RKO (cell line): ENCODE data around the gene ACSL1.
"Not testable (repeated sequence)": the region's sequence is repeated elsewhere in the genome, so short reads cannot be mapped to it uniquely, and the experiment has no call there.

Experiments used
- DNase-seq: peaks from one replicate; pipeline ENCODE4 v3.0.0-alpha.2; 2016; ENCODE audit warnings: low spot score

The ACSL1 gene

DNA sequence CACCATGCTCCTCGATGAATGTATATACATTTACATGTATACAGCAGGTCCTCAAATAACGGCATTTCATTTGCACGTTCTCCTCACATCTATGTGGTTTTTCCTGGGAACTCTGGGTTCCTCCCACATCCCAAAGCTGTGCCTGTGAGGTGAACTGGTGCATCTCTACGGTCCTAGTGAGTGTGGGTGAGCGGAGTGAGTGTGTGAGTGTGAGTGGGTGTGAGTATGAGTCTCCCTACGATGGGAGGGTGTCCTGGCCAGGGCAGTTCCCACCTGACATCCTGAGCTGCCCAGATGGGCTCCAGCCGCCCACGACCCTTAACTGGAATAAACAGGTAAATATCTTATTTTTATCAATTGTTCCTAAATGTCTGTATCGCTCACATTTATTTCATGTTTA, 40.0 kb downstream of the ACSL1 start:
- DNase-seq, result no peak

DNA sequence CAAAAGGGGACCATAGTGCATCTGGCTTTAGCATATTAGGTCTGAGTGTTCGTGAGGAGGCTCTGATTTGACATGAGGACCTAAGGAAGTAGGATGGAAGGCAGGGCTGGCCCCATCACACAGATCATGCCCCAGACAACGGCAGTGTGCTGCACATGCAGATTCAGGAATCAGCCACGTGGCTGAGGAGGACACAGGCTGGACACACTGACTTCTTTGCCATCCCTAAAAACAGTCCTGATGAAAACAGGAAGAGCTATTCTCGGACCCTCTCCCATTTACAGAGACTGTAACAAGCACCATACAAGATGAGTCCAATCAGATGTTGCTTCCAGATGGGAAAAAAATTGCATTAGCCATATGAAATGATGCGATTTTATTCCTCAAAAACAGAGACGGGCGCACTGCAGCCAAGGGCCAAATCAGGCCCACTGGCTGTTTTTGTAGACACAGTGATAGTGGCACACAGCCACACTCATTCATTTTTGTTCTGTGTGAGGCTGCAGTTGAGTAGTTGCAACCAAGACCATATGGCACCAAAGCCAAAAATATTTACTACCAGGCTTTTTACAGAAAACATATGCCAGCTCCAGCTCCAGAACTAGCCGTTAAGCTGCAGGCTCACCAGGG, 41.0 kb downstream of the ACSL1 start:
- no peak for DNase-seq

DNA sequence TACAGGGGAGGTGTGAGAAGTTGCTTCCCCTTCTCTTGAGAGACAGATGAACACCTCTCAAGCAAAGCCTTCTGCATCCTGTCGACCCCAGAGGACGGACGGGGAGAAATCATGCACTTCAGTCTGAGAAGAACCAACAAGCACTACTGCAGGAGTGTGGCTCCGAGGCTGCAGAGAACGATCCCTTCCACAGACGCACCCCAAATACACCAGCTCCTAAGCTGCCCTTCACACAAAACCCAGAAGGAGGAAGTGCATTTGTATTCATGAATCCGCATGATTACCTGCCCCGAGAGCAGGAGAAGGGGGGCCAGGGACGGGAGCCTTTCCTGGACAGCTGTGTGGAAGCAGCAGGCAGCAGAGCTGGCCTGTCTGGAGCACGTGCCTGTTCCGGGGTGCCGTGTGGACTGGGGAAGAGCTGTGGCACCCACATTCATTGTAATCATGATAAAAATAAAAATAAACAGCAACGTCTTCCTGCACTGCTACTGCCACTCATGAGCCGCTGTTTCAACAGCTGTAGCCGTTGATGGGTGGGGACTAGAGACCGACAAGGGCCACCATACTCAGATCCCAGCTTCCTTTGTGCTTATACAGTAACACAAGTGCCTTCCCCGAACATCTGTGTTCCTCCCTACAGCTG, 42.9 kb downstream of the ACSL1 start:
- DNase-seq, result no peak

DNA sequence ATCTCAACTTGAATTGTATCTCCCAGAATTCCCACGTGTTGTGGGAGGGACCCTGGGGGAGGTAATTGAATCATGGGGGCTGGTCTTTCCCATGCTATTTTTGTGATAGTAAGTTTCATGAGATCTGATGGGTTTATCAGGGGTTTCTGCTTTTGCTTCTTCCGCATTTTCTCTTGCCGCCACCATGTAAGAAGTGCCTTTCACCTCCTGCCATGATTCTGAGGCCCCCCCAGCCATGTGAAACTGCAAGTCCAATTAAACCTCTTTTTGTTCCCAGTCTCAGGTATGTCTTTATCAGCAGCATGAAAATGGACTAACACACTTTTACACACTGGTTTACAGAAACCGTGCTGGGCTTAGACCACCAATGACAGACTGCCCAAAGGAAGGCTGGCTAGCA, 46.6 kb downstream of the ACSL1 start:
- DNase-seq, result not testable (repeated sequence)

DNA sequence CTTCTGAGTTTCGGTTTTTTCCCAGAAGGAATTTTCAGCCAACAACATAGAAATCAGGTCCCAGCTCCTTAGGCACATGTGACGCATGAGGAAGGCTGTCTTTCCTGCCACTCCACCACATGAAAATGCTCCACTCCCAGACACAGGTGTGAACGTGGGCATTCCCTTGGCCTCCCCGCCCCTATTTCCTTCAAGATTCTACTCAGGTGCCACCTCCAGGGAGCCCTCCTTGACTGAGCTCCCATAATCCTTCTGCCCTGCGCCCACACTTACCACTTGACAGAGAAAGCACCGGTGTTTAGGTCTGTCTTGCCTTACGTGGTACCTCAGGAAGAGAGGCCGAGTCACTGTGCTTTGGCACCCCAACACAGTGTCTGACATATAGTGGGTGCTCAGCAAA, 47.4 kb downstream of the ACSL1 start:
- DNase-seq, result no peak

DNA sequence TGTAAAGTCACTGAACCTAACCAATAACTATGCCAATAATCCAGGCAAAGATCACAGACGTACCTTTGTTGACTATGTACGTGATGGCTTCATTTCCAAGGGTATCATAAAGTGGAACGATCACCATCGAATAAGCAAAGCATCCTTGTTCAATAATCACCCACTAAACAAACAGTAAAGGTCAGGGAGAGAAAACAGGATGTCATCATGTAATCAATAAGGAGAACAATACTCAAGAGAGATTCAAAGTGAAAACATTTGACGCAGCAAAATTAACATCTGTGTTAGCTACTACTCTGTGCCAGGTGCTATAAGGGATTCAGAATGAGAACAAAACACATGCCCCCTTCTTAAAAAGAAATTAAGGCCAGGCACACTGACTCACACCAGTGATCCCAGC, 48.9 kb downstream of the ACSL1 start:
- DNase-seq, result no peak

DNA sequence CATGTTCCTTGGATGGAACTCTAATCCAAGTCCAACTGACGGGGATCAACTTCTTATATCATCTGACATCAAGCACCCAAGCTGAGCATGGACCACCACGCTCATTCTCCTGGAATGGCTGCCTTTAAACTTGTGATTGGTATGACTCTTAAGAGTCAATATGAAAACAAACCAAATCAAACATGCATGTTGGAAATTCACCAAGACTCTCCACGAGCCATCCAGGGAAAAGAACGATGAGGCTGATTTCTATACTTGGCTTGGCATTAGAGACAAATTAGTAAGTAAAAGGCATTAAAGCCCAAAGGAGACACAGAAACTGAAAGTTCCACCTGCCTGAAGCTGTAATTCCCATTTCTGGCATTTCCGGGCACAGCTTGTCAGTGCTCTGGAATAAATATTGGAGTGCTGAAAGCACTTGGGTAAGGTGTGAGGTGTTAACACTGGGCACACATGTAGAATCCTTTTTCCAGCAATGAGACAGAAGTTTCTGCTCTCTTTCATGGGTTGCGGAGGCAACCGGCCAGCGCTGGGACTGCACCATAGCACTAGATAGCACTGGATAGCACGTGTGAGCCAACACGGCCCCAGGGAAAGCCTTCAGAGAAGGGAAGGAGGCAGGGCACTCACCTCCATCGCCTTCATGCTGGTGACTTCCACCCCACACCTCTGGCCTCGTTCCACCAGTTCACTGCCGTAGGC, 49.8 kb downstream of the ACSL1 start:
- no peak for DNase-seq

DNA sequence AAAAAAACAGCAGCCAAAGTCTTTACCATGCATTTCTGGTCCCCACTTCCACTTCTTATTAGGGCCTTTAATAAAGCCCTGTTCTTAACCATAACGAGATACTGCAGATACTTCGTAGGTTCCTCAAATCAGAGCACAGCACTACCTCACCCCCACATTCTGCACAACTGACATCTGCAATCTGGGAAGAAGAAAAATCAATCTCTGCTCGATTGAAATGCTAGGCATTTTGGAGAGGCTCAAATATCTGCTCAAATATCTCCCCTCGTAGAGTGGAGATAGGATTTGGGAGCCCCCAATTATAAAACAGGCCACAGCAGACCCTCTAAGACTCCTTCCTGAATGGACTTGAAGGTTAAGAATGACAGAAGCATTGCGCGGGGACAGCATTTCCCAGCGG, 51.6 kb downstream of the ACSL1 start:
- no peak for DNase-seq

DNA sequence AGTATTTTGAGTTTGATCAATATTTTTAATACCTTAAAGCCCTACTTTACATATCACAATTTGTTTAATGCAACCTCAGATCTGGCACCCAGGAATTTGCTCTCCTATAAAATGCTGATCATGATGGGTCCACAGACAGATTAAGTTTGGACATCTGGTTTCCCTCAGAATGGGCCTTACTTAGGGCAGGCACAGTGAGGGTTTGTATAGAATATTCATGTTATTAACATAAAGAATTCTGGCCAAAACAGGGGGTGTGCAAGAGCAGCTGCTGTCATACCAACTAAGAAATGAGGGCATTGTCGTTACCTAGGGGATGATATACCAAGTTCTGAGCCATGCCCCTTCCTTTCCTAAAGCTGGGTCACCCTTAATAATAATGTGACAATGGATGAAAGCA, 54.4 kb downstream of the ACSL1 start:
- DNase-seq, result no peak

DNA sequence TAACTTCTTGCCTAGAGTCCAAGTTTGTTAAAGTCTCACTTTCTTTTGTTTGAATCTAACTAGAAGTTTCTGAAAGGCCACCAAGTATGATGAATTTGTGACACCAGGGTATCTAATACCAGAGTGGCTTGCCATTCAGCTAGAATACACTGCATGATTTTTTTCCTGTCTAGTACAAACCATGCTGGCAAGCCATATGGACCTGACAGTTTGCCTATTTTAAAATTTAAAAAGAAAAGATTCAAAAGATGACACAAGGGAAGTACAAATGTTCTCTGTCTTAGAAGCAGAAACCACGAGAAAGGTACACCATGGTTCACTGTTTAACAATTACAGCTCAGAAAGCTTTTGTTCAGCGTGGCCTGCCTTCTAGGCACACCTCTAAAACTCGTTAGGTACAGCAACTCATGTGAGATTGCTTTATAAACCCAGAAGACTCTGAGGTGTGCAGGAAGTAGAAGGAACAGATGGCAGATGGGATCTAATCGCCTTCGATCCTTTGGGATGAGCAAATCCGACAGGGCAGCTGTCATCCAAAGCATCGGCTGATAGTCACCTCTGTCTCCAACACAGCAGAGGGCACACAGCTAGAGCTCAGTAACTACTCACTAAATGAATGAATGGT, 56.5 kb downstream of the ACSL1 start:
- DNase-seq, result no peak

DNA sequence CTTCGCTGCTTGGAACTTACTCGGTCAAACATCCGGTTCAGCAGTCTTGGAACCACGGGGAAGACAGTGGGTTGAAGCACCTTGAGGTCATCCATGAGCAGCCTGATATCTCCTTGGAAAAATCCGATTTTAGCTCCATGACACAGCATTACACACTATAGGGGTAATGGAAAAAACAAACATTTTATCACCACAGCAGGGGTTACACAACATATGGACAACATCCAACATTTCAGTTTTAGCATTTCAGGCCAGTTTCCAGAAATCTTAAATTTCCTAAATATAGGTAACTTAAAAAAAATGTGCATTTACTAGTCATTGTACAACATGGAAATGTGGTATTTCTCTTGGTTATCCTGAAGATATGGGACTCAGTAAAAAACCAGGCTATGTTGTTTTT, 57.5 kb downstream of the ACSL1 start:
- DNase-seq, result no peak

DNA sequence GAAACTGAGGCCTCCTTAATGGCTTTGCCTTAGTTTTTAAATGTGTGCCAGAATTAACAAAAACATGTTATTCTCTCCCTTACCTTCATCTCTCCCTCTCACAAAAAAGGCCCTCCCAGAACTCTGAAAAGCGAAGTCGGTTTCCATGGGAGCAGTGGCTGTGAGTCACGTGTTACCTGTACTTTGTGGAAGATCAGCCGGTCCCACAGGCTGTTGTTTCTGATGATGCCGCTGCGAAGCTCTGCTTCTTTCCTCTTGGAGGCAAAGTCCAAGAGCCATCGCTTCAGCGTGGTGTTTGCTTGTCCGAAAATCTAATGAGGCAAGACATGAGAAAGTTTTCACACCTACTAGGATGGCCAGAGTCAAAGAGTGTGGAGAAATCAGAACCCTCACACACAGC, 59.3 kb downstream of the ACSL1 start:
- no peak for DNase-seq

DNA sequence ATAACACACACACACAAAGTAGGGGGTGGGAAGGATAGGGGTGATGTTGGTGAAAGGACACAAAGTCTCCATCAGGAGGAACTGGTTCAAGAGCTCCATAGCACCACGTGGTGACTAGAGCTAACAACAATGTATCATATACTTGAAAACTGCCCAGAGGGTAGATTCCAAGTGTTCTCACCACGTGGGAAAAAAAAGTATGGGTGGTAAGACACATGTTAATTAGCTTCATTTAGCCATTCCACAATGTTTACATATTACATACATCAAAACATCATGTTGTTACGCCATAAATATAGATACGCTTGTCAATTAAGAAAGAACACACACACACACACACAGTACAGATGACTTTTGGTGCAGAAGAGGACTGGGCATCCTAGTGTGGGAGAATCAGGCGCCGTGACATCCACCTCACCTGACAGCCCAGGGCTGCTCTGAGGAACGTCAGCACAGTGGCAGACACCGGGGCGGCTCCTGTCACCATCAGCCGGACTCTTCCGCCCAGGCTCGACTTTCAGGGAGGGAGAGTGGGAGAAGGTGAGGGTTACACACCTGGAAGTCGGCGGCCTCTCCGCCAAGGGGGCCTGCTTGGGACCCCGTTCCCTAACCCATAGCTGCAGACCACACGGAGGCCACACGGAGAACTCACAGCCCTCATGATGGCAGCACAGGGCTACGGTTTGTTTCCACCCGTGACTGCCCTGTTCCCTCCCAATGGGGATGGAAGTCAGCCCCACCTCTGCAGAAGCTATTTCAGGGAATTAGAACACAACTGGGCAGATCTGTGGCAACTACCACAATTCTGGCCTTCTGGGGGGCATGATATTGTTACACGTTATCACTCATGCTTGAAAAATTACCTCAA, 60.1 kb downstream of the ACSL1 start:
- no peak for DNase-seq

DNA sequence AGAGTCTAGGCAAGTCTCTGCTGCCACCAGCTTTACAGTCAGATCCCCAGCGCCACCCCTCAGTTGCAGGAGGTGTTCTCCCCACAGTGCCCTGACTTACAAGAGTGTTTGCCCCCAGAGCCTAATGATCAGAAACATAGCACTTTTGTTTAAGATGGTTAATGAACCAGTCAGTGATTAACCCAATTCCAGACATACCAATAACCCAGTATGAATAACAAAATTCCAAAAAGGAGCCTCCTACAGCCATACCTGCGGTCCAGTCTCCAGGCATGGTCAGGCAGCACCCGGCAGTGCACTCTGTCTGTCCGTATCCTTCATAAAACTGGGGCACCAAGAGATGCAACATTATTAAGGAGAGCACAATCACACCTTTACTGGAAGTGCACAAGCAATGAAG, 61.2 kb downstream of the ACSL1 start:
- DNase-seq, result no peak

DNA sequence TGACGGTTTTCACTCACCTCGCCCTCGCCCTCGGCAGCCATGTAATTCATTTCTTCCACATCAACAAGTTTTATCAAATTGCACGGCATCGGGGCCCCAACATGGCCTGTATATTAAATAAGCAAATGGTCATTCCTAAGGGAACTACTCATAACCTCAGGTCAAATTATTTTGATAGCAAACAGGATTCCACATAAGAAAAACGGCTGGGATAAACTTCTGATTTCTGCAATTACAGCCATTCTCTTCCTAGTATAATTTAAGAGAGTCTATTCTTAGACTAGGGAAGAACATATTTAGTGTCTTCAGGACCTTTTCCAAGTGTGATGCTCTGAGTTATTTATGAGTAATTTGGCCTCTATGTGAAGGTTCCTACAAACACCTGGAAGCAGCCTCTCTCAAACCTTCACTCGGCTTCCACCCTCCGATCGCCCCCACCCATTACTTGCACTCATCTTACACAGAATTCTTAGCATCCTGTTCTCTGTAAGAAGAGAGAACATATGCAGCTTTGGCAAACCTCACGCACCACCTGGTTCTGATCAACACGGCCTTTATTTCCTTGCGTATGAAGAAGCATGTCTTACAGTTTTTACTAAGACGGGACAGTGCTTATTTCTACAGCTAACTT, 62.5 kb downstream of the ACSL1 start:
- DNase-seq, result no peak

DNA sequence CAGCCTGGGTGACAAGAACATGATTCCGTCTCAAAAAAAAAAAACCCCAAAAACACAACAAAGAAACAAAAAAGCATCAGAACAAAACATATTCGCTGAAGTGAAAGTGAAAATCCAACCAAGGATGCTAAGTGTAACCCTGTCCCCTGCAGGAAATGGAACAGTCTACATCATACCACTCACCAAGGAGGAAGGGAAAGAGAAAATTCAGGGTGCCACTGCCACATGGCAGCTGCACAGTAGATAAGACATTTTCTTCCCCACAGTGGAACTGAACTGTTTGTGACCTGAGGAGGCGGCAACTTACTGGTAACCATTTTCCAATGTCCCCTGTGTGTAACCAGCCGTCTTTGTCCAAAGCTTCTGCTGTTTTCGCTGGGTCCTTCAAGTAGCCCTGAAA, 63.7 kb downstream of the ACSL1 start:
- no peak for DNase-seq

DNA sequence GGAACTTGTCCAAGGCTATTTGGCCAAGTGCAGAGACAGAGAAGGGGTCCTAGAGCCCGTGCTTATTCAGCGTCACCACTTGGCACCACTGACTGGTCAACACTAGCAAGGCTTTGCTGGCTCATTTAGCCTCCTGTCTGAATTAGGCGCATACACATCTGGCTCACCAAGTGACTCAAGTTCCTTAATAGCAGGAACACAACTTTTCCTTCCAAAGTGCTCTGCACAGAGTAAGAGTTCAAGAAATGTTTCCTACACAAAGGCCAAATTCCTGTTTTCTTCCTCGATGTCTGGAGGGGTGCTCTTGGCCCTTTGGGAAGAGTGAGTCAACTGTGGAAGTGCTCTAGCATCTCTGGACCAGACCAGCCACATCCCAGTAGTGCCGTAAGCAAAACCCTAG, 65.1 kb downstream of the ACSL1 start:
- no peak for DNase-seq

DNA sequence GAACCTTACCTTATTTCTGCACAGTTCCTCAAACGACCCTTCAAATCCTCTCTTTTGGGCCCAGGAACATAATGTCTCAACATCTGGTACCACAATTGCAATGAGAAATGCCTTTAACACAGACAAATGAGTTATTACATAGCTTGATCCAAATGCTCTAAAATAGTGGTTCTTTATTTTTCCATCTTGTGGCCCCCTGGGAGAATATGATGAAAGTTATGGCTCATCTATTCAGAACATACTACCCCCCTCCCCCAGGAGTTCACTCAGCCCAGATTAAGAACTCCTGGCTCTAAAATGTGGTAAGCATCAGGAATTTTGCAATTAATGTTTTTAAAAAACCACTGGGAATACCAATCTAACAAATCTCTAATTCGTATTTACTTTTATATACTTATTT, 68.0 kb downstream of the ACSL1 start:
- DNase-seq, result no peak

DNA sequence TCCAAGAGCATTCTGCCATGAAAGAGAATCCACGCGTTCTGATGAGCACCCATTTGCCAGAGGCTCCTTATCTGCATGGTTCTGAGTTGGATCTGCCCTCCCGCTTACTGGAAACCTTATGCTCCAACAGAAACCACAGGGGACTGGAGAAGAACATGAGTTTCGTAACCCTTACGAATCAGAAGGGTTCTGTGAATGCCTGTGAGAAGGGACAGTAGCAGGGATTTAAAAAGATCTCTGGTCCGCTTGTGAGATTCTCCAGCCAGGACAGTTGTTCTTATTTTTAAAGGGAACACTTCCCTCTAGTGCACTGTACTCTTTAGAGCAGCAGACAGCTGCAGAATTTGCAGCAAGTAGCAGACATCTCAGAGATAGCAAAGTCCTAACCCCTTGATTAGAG, 69.4 kb downstream of the ACSL1 start:
- DNase-seq, result no peak

DNA sequence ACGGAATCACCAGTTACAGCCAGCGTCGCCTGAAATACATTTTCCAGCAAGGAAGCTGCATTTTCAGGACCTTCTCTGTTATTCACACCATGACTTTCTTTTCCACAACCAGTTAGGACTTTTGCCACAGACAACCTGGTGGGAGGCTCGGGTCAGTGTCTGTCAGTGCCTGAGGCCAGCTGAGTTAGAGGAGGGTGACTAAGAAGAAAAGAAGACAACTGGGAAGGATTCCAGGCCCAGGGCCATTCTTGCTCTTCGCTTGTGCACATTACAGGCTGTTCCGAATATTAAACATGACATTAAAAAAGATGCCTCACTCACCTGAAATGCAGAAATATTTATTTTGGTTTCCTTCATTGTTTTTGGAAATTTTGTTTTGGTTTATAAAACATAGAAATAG, 70.5 kb downstream of the ACSL1 start:
- no peak for DNase-seq

DNA sequence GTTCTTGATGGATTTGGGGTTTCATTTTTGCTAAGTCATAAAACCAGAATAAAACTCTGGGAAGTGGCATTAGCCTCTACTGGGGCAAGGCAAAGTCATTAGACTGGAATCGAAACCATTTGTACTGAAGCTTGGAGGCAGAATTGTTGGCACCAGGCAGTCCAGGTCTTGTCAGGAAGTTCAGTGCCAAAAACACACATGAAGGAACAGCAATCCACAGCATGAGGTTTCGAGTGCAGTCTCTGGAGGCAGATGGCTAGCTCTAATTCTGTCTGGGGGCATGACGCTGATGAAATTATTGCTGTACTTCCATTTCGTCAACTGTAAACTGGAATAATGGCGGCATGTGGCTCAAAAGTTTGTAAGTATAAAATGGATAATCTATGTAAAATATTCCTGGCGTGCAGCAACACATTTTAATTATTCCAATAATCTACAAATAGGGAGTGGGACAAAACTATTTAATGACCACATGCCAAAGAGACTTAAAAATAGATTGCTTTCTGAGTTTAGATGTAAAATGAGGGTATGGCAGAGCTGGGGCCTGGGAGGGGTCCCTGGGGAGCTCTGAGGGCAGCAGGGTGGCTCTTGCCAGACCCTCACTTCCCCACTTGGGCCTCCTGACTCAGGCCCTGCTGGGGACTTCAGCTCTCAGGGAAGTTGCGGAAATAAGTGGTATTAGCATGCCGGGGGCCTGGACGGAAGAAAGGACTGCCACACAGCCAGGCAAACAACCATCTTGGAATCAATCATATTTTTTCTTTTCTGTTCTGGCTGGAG, 73.1 kb downstream of the ACSL1 start:
- no peak for DNase-seq
